Upper lobe of left lung (tissue), 6 donors: ENCODE data around the gene ARHGAP31. TPM values are rescaled to one million over a fixed set of nuclear protein-coding genes. Genes with fewer than 3 reads are reported as not detected.
A peak's percentile ranks its signal among the peaks of the same experiment; 100 is the strongest.

ENCODE experiments used
- ATAC-seq, 2 donors: fragments of 200-7000 bp; cut with Tn5 transposase; one replicate each; pipeline ENCODE4 v1.9.1; 2022; ENCODE audit warnings: mild to moderate bottlenecking in 2 of 2, moderate library complexity in 2 of 2; ENCODE audit not compliant: low FRiP score in 2 of 2
- DNase-seq, 2 donors: peaks; one replicate each; pipeline ENCODE4 v3.0.0-alpha.2; 2019 to 2020
- H3K27ac ChIP-seq, 4 donors: fragments of 200-600 bp; sonication (generic); one replicate each; pipeline ENCODE4 v1.5.1; 2016 to 2019
- H3K27me3 ChIP-seq, 4 donors: fragments of 200-600 bp; sonication (generic); one replicate each; pipeline ENCODE4 v1.5.1; 2017 to 2019
- H3K36me3 ChIP-seq, 4 donors: fragments of 200-600 bp; sonication (generic); one replicate each; pipeline ENCODE4 v1.5.1; 2016 to 2019
- H3K4me1 ChIP-seq, 4 donors: fragments of 200-600 bp; sonication (generic); one replicate each; pipeline ENCODE4 v1.5.1; 2018 to 2019
- H3K4me3 ChIP-seq, 4 donors: fragments of 200-600 bp; sonication (generic); one replicate each; pipeline ENCODE4 v1.5.1; 2017 to 2019; ENCODE audit warnings: mild to moderate bottlenecking in 2 of 4, moderate library complexity in 1 of 4
- H3K9me3 ChIP-seq, 4 donors: fragments of 200-600 bp; sonication (generic); one replicate each; pipeline ENCODE4 v1.5.1; 2018 to 2019
- CTCF ChIP-seq, 6 experiments: fragments of 450-650 bp in 4 of 6; fragments of 200-600 bp in 2 of 6; sonication (generic) in 2 of 6; IDR thresholded peaks; one replicate each; pipeline ENCODE4 v1.5.1; 2016 to 2019; ENCODE audit warnings: antibody characterized with exemption in 6 of 6
- EP300 ChIP-seq, 4 donors: sonication (generic); formaldehyde crosslinking; IDR thresholded peaks; one replicate each; pipeline ENCODE4 v1.5.1; 2017; ENCODE audit warnings: antibody characterized with exemption in 4 of 4, control low read depth in 2 of 4
- POLR2A ChIP-seq, 4 donors: fragments of 450-650 bp; IDR thresholded peaks; one replicate each; pipeline ENCODE4 v1.5.1; 2016 to 2017; ENCODE audit warnings: antibody characterized with exemption in 4 of 4, mild to moderate bottlenecking in 2 of 4
- POLR2AphosphoS5 ChIP-seq, 2 donors: sonication (generic); formaldehyde crosslinking; IDR thresholded peaks; one replicate each; pipeline ENCODE4 v1.5.1; 2017; ENCODE audit warnings: antibody characterized with exemption in 2 of 2
- WGBS, 2 donors: methylation state at CpG; one replicate each; pipeline ENCODE4 v1.1.5; 2017 to 2018; 5-methylcytosine and 5-hydroxymethylcytosine counted together
- total RNA-seq, 6 donors: library from RNA; depleted of rRNA in 4 of 6; stranded (reverse); fragments of >200 nt in 4 of 6; gene quantifications; one replicate each; pipeline versions ENCODE4 v1.1.0 to v1.2.1, GENCODE V29; 2016 to 2021
- donor health status: DM: no; HTN: no; CAD: no; lungs with moderate emphysema.
- donor health status: DM: no; HTN: yes; CAD: no; lungs with severe emphysema.

ARHGAP31 gene
- total RNA-seq, 6 donors from 2014 or later: 47.1 to 91.0 (median 66.2) TPM

GRCh38 chr3:119444590-119444989 is 150.4 kb downstream of the ARHGAP31 start:
- ATAC-seq: no peak
- Histone ChIP-seq H3K27ac (no peak overlapping the region), H3K36me3 (peaks cover 6 to 80% (median 45%) of the 10 kb centered on the region in 4 donors), H3K9me3 (no peaks in the 10 kb centered on the region), H3K27me3 (no peaks in the 10 kb centered on the region), H3K4me1 (no peaks in the 10 kb centered on the region), H3K4me3 (no peak overlapping the region)
- DNase-seq: no peak
- no peak for TF ChIP-seq EP300 (IDR thresholded peaks at IDR 0.05)
- no peak for TF ChIP-seq CTCF (IDR thresholded peaks at IDR 0.05)
- WGBS, 2 donors: 98 to 99% methylated on average over 2 of the region's 2 CpGs

- Histone ChIP-seq H3K36me3 (peaks cover 27 to 99% (median 54%) of the 10 kb centered on the region in 4 donors), H3K27me3 (no peaks in the 10 kb centered on the region), H3K9me3 (no peaks in the 10 kb centered on the region), H3K4me1 (peaks cover 4 to 12% (median 9%) of the 10 kb centered on the region in 4 donors), H3K4me3 (no peak overlapping the region), H3K27ac (no peak overlapping the region)
- no peak for ATAC-seq
- WGBS, 2 donors: 88 to 91% methylated on average over 1 of the region's 1 CpG
- no peak for TF ChIP-seq CTCF (IDR thresholded peaks at IDR 0.05)
- no peak for TF ChIP-seq POLR2A (IDR thresholded peaks at IDR 0.05)
- no peak for TF ChIP-seq POLR2AphosphoS5 (IDR thresholded peaks at IDR 0.05)
- no peak for TF ChIP-seq EP300 (IDR thresholded peaks at IDR 0.05)
- no peak for DNase-seq
Observed at GRCh38 chr3:119453822-119454221, 159.6 kb downstream of the ARHGAP31 start.

GRCh38 chr3:119456469-119456868 is 162.3 kb downstream of the ARHGAP31 start:
- no peak for TF ChIP-seq CTCF (IDR thresholded peaks at IDR 0.05)
- no peak for TF ChIP-seq EP300 (IDR thresholded peaks at IDR 0.05)
- no peak for TF ChIP-seq POLR2AphosphoS5 (IDR thresholded peaks at IDR 0.05)
- no peak for TF ChIP-seq POLR2A (IDR thresholded peaks at IDR 0.05)
- DNase-seq (no peak), ATAC-seq (no peak)
- Histone ChIP-seq H3K9me3 (no peaks in the 10 kb centered on the region), H3K4me1 (peaks cover 10 to 33% (median 23%) of the 10 kb centered on the region in 4 donors), H3K27ac (peak overlapping the region in 2 of 4 donors; percentile 43 to 46), H3K36me3 (peaks cover 15 to 99% (median 40%) of the 10 kb centered on the region in 4 donors), H3K4me3 (no peak overlapping the region), H3K27me3 (no peaks in the 10 kb centered on the region)
- WGBS, 2 donors: 93 to 96% methylated on average over 1 of the region's 1 CpG

DNA sequence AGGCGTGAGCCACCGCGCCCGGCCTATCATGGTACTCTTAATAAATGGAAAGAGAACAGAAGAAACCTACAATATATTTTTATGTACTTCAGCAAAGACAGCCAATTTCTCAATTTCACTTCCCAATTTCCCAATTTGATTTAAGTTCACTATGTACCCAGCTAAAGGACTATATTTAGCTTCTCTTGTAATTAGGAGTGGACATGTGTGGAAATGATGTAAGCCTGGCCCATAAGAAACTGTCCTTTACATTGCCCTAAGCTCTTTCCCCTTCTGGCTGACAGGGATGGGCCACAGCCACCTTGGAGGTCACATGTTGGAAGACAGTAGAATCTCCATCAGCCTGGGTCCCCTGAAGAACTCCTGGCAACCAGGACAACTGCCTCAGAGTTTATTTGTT is 163.1 kb downstream of the ARHGAP31 start:
- no peaks in the 10 kb centered on the region for H3K9me3 ChIP-seq
- ATAC-seq: peak in 1 of 2 donors; percentile 87
- peak in 2 of 4 donors; percentile 66 to 83 for TF ChIP-seq EP300 (IDR thresholded peaks at IDR 0.05)
- TF ChIP-seq CTCF (IDR thresholded peaks at IDR 0.05): no peak
- H3K4me1 ChIP-seq: peaks cover 18 to 41% (median 31%) of the 10 kb centered on the region in 4 donors
- no peak overlapping the region for H3K4me3 ChIP-seq
- H3K27me3 ChIP-seq: no peaks in the 10 kb centered on the region
- H3K36me3 ChIP-seq: peaks cover 15 to 97% (median 37%) of the 10 kb centered on the region in 4 donors
- WGBS, 2 donors: 63 to 73% methylated on average over 4 of the region's 4 CpGs
- DNase-seq: peak in 1 of 2 donors; percentile 36
- H3K27ac ChIP-seq: peak overlapping the region in 2 of 4 donors; percentile 43 to 46
